Calu3 (cell line): ENCODE measurements around the gene LIN7C. TPM values are rescaled to one million over a fixed set of nuclear protein-coding genes. Genes with fewer than 3 reads are reported as not detected.

Experiments used
- BruUV-seq: library from RNA; stranded (reverse); fragments of 400-500 nt; replicated peaks from 2 replicates; lab custom pipeline; 2021; lab: Mats Ljungman, UMichigan
- CTCF ChIA-PET: fragments of 300-600 bp; sonication (Branson Sonifier 250); formaldehyde crosslinking; loops from one replicate; lab custom pipeline; 2022; ENCODE audit warnings: antibody characterized with exemption; lab: Charles Lee
- DNase-seq: peaks from one replicate; pipeline ENCODE4 v3.0.0; 2022
- H3K27ac Mint-ChIP-seq: one replicate; pipeline ENCODE4 v1.8.0; 2022; ENCODE audit warnings: mixed read lengths; ENCODE audit not compliant: unreplicated experiment
- H3K27me3 Mint-ChIP-seq: one replicate; pipeline ENCODE4 v1.8.0; 2022; ENCODE audit warnings: mixed read lengths; ENCODE audit not compliant: unreplicated experiment
- H3K36me3 Mint-ChIP-seq: one replicate; pipeline ENCODE4 v1.8.0; 2022; ENCODE audit warnings: mild to moderate bottlenecking, moderate library complexity, mixed read lengths; ENCODE audit not compliant: insufficient read depth, unreplicated experiment
- H3K4me1 Mint-ChIP-seq: one replicate; pipeline ENCODE4 v1.8.0; 2022; ENCODE audit warnings: mild to moderate bottlenecking, low read depth, mixed read lengths; ENCODE audit not compliant: unreplicated experiment
- H3K4me3 Mint-ChIP-seq: one replicate; pipeline ENCODE4 v1.8.0; 2022; ENCODE audit warnings: mild to moderate bottlenecking, low read depth, moderate library complexity, mixed read lengths; ENCODE audit not compliant: unreplicated experiment
- H3K9me3 Mint-ChIP-seq: one replicate; pipeline ENCODE4 v1.8.0; 2022; ENCODE audit warnings: low read depth, mixed read lengths; ENCODE audit not compliant: unreplicated experiment
- CTCF ChIP-seq: fragments of 200-600 bp; IDR thresholded peaks from one replicate; pipeline ENCODE4 v1.8.0; 2022; ENCODE audit warnings: antibody characterized with exemption; ENCODE audit not compliant: unreplicated experiment
- intact Hi-C: fragments of 100-400 bp; cut with micrococcal nuclease; formaldehyde crosslinking; loops from one replicate; pipeline ENCODE4 v1.10.0; 2022; ENCODE audit not compliant: unreplicated experiment
- total RNA-seq: library from RNA; stranded (reverse); gene quantifications from 2 replicates; pipeline ENCODE4 v1.2.3, GENCODE V29; 2022

The LIN7C gene
- total RNA-seq, 1 experiment from 2014 or later: 43.7 TPM

- CTCF ChIA-PET: no interaction called here
- Mint-ChIP-seq H3K4me1 (peaks cover 16% of the 10 kb centered on the region), H3K9me3 (no peaks in the 10 kb centered on the region)
Observed at GRCh38 chr11:27512238-27512637, 5.7 kb upstream of the LIN7C start.

GRCh38 chr11:27509908-27510307, 3.3 kb upstream of the LIN7C start:
- BruUV-seq: no TSS peak
- Mint-ChIP-seq H3K27me3 (no peaks in the 10 kb centered on the region), H3K27ac (no peak overlapping the region), H3K36me3 (peaks cover 27% of the 10 kb centered on the region), H3K4me1 (peaks cover 17% of the 10 kb centered on the region), H3K9me3 (no peaks in the 10 kb centered on the region), H3K4me3 (no peak overlapping the region)
- DNase-seq: no peak
- CTCF ChIA-PET: interaction anchor here (0.6 kb wide), 1 partner anchor 90 kb away, joined by 3 read pairs; no protein-coding TSS in a partner anchor
- TF ChIP-seq CTCF: no peak
- intact Hi-C loops: no loop called here

More at GRCh38 chr11:27512238-27512637, 5.7 kb upstream of the LIN7C start:
- intact Hi-C loops: no loop called here
- Mint-ChIP-seq H3K27ac (no peak overlapping the region), H3K27me3 (peaks cover 4% of the 10 kb centered on the region), H3K4me3 (no peak overlapping the region), H3K36me3 (peaks cover 6% of the 10 kb centered on the region)
- no peak for TF ChIP-seq CTCF
- BruUV-seq: no TSS peak
- no peak for DNase-seq

- H3K9me3 Mint-ChIP-seq: no peaks in the 10 kb centered on the region
- intact Hi-C loops: no loop called here
- H3K27me3 Mint-ChIP-seq: no peaks in the 10 kb centered on the region
- no TSS peak for BruUV-seq
- no peak for TF ChIP-seq CTCF
- H3K36me3 Mint-ChIP-seq: peaks cover 27% of the 10 kb centered on the region
- CTCF ChIA-PET: interaction anchor here (0.6 kb wide), 1 partner anchor 1460 kb away, joined by 6 read pairs; no protein-coding TSS in a partner anchor
- peak overlapping the region; percentile 93 for H3K4me3 Mint-ChIP-seq
- no peak for DNase-seq
- H3K27ac Mint-ChIP-seq: peak overlapping the region; percentile 98
- peaks cover 17% of the 10 kb centered on the region for H3K4me1 Mint-ChIP-seq
Observed at GRCh38 chr11:27507557-27508322, 1.2 kb upstream of the LIN7C start.

- Mint-ChIP-seq H3K4me1 (peaks cover 25% of the 10 kb centered on the region), H3K27ac (peak overlapping the region; percentile 98), H3K9me3 (no peaks in the 10 kb centered on the region), H3K4me3 (peak overlapping the region; percentile 93), H3K36me3 (peaks cover 27% of the 10 kb centered on the region), H3K27me3 (no peaks in the 10 kb centered on the region)
- CTCF ChIA-PET: no interaction called here
- intact Hi-C loops: no loop called here
- DNase-seq: no peak
- no TSS peak for BruUV-seq
- no peak for TF ChIP-seq CTCF
Observed at GRCh38 chr11:27505781-27506180, 788 bp downstream of the LIN7C start.
